Panc1 (cell line): ENCODE data around the gene GPAM. TPM values are rescaled to one million over a fixed set of nuclear protein-coding genes. Genes with fewer than 3 reads are reported as not detected.

Source experiments
- ATAC-seq: fragments of 200-7000 bp; cut with Tn5 transposase; 2 replicates; pipeline ENCODE4 v1.9.1; 2020; ENCODE audit warnings: mild to moderate bottlenecking, moderate library complexity
- BruUV-seq: library from RNA; stranded (reverse); fragments of 400-500 nt; replicated peaks from 2 replicates; lab custom pipeline; 2021; lab: Mats Ljungman, UMichigan
- CTCF ChIA-PET: fragments of 300-600 bp; sonication (Branson Sonifier 250); formaldehyde crosslinking; loops from one replicate; lab custom pipeline; 2022; ENCODE audit warnings: antibody characterized with exemption; lab: Charles Lee
- POLR2A ChIA-PET: fragments of 300-600 bp; sonication (Branson Sonifier 250); formaldehyde crosslinking; loops from one replicate; lab custom pipeline; 2022; ENCODE audit warnings: antibody characterized with exemption; lab: Charles Lee
- DNase-seq: peaks from one replicate; pipeline ENCODE4 v3.0.0-alpha.2; 2010; ENCODE audit warnings: low read depth, low spot score
- H3K27ac ChIP-seq: 2 replicates; pipeline ENCODE4 v1.5.1; 2011; ENCODE audit warnings: mild to moderate bottlenecking, low read length, inconsistent platforms
- H3K27me3 ChIP-seq: fragments of 200-500 bp; sonication (Bioruptor generic); 2 replicates; pipeline ENCODE4 v1.6.0; 2014; ENCODE audit warnings: low read length, inconsistent platforms; ENCODE audit not compliant: control insufficient read depth, insufficient read depth
- H3K36me3 ChIP-seq: fragments of 200-500 bp; sonication (Bioruptor generic); 2 replicates; pipeline ENCODE4 v1.5.1; 2014; ENCODE audit warnings: inconsistent platforms, mild to moderate bottlenecking, low read length, moderate library complexity; ENCODE audit not compliant: control insufficient read depth, insufficient read depth
- H3K4me1 ChIP-seq: 2 replicates; pipeline ENCODE4 v1.5.1; 2011; ENCODE audit warnings: inconsistent platforms, mild to moderate bottlenecking, low read length, moderate library complexity; ENCODE audit not compliant: control insufficient read depth, insufficient read depth
- H3K4me3 ChIP-seq, 2 experiments: 2 replicates each; pipeline ENCODE4 v1.5.1; 2011 to 2012; ENCODE audit warnings: low read depth in 2 of 2, low read length in 2 of 2, mild to moderate bottlenecking in 2 of 2, inconsistent platforms in 1 of 2, moderate library complexity in 1 of 2
- H3K9me3 ChIP-seq: fragments of 200-500 bp; sonication (Bioruptor generic); 2 replicates; pipeline ENCODE4 v1.5.1; 2014; ENCODE audit warnings: low read depth, mild to moderate bottlenecking, inconsistent platforms, low read length, moderate library complexity; ENCODE audit not compliant: control insufficient read depth, insufficient read depth
- POLR2AphosphoS5 ChIP-seq: IDR thresholded peaks from 2 replicates; pipeline ENCODE4 v1.6.1; 2012; ENCODE audit warnings: mild to moderate bottlenecking, low read depth, low read length, moderate library complexity
- SIN3A ChIP-seq: IDR thresholded peaks from 2 replicates; pipeline ENCODE4 v1.6.1; 2012; ENCODE audit warnings: low read depth, mild to moderate bottlenecking, low read length, moderate library complexity, borderline replicate concordance; ENCODE audit not compliant: insufficient read depth
- TCF7L2 ChIP-seq: IDR thresholded peaks from 2 replicates; pipeline ENCODE4 v1.6.1; 2011; ENCODE audit warnings: mild to moderate bottlenecking, low read depth, low read length, inconsistent platforms
- in situ Hi-C: cut with HindIII; loops from 2 replicates; pipeline ENCODE4 v1.10.0; 2016; ENCODE audit warnings: low sequenced_read_pairs, low pct_unique_long_range_greater_than_20kb
- intact Hi-C: fragments of 100-400 bp; cut with micrococcal nuclease; formaldehyde crosslinking; loops from one replicate; pipeline ENCODE4 v1.10.0; 2022; ENCODE audit not compliant: unreplicated experiment
- total RNA-seq: library from RNA; stranded (reverse); gene quantifications from one replicate; pipeline ENCODE4 v1.2.1, GENCODE V29; 2021; ENCODE audit not compliant: unreplicated experiment
- TF ChIP-seq, protein P1 (sequence below): fragments of 450-650 bp; IDR thresholded peaks from 2 replicates; pipeline ENCODE4 v1.5.1; 2017; ENCODE audit warnings: mild to moderate bottlenecking
- TF ChIP-seq, protein P2 (sequence below), 2 experiments: IDR thresholded peaks; 2 replicates each; pipeline ENCODE4 v1.6.1; 2011 to 2012; ENCODE audit warnings: low read depth in 2 of 2, control low read depth in 1 of 2, low read length in 1 of 2, mild to moderate bottlenecking in 1 of 2, moderate library complexity in 1 of 2; ENCODE audit not compliant: insufficient read depth in 1 of 2

GPAM gene
- total RNA-seq, 1 experiment from 2014 or later, result 8.0 TPM

DNA sequence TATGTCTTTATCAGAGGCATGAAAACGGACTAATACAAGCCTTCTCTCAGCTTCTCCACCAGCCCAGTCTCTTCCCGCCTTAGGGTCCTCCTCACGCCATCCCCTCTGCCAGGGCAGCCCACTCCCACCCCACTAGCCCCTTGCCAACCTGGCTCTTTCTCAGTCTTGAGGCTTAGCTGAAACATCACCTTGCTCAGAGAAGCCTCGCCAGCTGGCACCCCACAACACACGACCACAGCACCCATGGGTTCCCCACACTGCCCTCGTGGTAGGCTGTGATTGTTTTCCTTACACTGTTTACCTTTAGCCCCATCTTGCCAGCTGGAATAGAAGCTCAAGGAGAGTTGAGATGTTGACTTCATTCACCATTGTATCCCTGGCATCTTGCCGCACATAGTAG, 44.4 kb downstream of the GPAM start:
- POLR2A ChIA-PET, result no interaction called here
- ATAC-seq (no peak), DNase-seq (no peak)
- CTCF ChIA-PET, result no interaction called here
- Histone ChIP-seq H3K4me1 (no peaks in the 10 kb centered on the region), H3K4me3 (no peak overlapping the region), H3K27me3 (0 out of 2 replicates have a peak, but pooled peaks cover 3% of the 10 kb centered on the region), H3K27ac (no peak overlapping the region), H3K36me3 (no peaks in the 10 kb centered on the region), H3K9me3 (no peaks in the 10 kb centered on the region)
- TF ChIP-seq POLR2AphosphoS5, result no peak
- TF ChIP-seq TCF7L2, result no peak
- TF ChIP-seq, protein P1, sequence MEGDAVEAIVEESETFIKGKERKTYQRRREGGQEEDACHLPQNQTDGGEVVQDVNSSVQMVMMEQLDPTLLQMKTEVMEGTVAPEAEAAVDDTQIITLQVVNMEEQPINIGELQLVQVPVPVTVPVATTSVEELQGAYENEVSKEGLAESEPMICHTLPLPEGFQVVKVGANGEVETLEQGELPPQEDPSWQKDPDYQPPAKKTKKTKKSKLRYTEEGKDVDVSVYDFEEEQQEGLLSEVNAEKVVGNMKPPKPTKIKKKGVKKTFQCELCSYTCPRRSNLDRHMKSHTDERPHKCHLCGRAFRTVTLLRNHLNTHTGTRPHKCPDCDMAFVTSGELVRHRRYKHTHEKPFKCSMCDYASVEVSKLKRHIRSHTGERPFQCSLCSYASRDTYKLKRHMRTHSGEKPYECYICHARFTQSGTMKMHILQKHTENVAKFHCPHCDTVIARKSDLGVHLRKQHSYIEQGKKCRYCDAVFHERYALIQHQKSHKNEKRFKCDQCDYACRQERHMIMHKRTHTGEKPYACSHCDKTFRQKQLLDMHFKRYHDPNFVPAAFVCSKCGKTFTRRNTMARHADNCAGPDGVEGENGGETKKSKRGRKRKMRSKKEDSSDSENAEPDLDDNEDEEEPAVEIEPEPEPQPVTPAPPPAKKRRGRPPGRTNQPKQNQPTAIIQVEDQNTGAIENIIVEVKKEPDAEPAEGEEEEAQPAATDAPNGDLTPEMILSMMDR, result no peak
- TF ChIP-seq, protein P2, sequence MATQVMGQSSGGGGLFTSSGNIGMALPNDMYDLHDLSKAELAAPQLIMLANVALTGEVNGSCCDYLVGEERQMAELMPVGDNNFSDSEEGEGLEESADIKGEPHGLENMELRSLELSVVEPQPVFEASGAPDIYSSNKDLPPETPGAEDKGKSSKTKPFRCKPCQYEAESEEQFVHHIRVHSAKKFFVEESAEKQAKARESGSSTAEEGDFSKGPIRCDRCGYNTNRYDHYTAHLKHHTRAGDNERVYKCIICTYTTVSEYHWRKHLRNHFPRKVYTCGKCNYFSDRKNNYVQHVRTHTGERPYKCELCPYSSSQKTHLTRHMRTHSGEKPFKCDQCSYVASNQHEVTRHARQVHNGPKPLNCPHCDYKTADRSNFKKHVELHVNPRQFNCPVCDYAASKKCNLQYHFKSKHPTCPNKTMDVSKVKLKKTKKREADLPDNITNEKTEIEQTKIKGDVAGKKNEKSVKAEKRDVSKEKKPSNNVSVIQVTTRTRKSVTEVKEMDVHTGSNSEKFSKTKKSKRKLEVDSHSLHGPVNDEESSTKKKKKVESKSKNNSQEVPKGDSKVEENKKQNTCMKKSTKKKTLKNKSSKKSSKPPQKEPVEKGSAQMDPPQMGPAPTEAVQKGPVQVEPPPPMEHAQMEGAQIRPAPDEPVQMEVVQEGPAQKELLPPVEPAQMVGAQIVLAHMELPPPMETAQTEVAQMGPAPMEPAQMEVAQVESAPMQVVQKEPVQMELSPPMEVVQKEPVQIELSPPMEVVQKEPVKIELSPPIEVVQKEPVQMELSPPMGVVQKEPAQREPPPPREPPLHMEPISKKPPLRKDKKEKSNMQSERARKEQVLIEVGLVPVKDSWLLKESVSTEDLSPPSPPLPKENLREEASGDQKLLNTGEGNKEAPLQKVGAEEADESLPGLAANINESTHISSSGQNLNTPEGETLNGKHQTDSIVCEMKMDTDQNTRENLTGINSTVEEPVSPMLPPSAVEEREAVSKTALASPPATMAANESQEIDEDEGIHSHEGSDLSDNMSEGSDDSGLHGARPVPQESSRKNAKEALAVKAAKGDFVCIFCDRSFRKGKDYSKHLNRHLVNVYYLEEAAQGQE (IDR thresholded peaks at IDR 0.05; ENCODE audit: insufficient read depth in 1 of 2, low read depth in 2 of 2, low read length in 1 of 2), result no peak
- TF ChIP-seq SIN3A, result no peak
- intact Hi-C loops (loop anchor here (5.0 kb wide), 1 partner anchor 1392 kb away; no protein-coding TSS in a partner anchor), in situ Hi-C loops (no loop called here)
- no TSS peak for BruUV-seq

DNA sequence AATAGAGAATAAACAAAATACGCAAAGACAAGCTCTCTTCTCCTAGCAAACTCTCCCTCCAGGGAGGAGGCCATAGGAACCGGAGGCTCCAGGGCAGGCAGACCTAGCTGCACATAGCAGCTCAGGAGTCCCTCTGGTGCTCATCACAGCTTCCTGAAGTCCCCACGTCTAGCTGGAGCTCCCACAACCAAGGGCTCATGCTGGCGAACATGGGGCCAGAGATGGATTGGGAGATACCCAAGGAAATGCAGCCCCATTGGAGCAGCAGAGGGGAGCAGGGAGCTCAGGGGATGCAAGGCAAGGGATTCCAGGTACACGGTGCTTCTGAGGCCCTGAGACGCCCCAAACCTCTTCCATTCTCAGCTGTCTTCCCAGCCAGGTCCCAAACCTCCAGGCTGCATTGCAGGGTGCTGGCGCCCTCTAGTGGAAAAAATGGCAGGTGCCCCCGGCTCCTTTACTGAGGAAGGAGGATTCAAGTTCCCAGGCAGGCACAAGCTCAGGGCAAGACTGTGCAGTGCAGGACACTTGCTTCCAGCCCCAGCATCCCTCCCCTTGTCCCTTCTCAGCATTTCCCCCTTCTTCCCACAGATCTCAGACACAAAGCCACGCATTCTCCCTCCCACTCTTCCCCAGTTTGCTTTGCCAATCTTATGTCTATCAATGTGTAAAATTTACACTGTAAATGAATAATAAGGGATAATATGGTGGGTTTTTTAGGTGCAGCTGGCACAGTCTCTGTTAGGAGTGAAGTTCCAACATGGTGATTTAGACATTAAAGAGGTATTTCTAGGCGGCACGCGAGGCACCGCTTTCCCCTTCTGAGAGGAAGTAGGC, 46.2 kb downstream of the GPAM start:
- DNase-seq (peak; percentile 46), ATAC-seq (peak; percentile 85)
- intact Hi-C loops, result loop anchor here (1.0 to 5.0 kb wide), 2 partner anchors 381 to 1390 kb away; no protein-coding TSS in a partner anchor
- ChIA-PET CTCF (interaction anchor here (0.6 to 2.6 kb wide), 7 partner anchors 10 to 1278 kb away, joined by 3 to 12 read pairs (median 6); no protein-coding TSS in a partner anchor), POLR2A (interaction anchor here (0.5 kb wide), 1 partner anchor 39 kb away, joined by 4 read pairs; no protein-coding TSS in a partner anchor)
- TF ChIP-seq, protein P2 (IDR thresholded peaks at IDR 0.05; ENCODE audit: insufficient read depth in 1 of 2, low read depth in 2 of 2, low read length in 1 of 2), result no peak
- TF ChIP-seq, protein P1, result peak; percentile 98
- TF ChIP-seq TCF7L2, result no peak
- no peak for TF ChIP-seq SIN3A
- TF ChIP-seq POLR2AphosphoS5, result no peak
- Histone ChIP-seq H3K27ac (no peak overlapping the region), H3K4me1 (no peaks in the 10 kb centered on the region), H3K27me3 (0 out of 2 replicates have a peak, but pooled peaks cover 3% of the 10 kb centered on the region), H3K4me3 (no peak overlapping the region), H3K9me3 (no peaks in the 10 kb centered on the region), H3K36me3 (no peaks in the 10 kb centered on the region)
- in situ Hi-C loops, result no loop called here
- BruUV-seq, result no TSS peak
